CD4-positive, alpha-beta T cell treated with Interleukin-6 for 4 hours (primary cell): Measurements from ENCODE around the gene SEC14L6.
"Not testable (repeated sequence)": the region's sequence is repeated elsewhere in the genome, so short reads cannot be mapped to it uniquely, and the experiment has no call there.

Experiments used
- DNase-seq: peaks from one replicate; pipeline ENCODE4 v3.0.0-alpha.2; 2020; ENCODE audit warnings: mixed read lengths

SEC14L6 gene

DNA sequence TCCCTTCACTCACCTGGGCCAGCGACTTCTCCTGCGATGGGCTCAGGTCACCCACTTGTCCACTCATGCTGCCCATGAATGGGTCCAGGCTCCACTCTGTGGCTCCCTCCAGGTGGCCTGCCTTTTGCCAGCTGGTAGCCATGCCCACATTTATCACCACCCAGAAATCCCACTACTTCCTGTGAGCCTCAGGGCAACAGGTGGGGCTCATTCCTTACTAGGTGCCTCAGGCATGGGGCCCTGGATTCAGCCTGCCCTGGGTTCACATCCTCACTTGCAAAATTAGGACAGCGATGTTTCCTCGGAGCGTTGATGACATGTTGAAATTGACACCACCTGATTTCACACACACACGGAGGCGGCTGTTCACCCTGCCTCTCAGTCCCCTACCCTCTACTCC, at the start of gene SEC14L6:
TSS of gene SEC14L6 (minus strand) at position 126 of the 400 bp plus-strand sequence. CDS start at position 67, 59 bp downstream.
- DNase-seq = no peak

DNA sequence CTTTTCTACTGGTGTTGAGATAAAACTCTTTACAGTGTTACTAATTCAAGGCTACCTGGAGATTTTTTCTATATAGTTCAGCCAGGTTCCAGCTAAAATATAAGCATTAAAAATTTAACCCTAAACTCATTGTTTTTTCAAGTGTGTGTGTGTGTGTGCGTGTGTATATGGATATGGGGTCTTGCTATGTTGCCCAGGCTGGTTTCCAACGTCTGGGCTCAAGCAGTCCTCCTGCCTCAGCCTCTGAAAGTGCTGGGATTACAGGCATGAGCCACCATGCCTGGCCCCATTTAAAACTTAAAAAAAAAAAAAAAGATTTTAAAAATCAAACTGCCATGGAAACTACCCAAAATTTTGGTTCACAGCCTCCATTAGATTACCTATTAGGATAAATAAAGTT, 49.7 kb upstream of the SEC14L6 start:
- DNase-seq = no peak

DNA sequence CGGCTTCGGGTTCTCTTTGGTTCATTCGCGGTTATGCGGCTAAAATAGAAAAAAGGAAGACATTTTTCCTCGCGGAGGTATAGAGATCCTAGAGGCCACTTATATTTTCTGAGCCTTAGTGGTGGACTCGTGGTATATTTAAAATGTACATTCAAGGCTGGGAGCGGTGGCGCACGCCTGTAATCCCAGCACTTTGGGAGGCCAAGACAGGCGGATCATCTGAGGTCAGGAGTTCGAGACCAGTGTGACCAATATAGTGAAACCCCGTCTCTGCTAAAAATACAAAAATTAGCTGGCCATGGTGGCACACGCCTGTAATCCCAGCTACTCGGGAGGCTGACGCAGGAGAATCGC, 45.8 kb upstream of the SEC14L6 start:
- DNase-seq = not testable (repeated sequence)

DNA sequence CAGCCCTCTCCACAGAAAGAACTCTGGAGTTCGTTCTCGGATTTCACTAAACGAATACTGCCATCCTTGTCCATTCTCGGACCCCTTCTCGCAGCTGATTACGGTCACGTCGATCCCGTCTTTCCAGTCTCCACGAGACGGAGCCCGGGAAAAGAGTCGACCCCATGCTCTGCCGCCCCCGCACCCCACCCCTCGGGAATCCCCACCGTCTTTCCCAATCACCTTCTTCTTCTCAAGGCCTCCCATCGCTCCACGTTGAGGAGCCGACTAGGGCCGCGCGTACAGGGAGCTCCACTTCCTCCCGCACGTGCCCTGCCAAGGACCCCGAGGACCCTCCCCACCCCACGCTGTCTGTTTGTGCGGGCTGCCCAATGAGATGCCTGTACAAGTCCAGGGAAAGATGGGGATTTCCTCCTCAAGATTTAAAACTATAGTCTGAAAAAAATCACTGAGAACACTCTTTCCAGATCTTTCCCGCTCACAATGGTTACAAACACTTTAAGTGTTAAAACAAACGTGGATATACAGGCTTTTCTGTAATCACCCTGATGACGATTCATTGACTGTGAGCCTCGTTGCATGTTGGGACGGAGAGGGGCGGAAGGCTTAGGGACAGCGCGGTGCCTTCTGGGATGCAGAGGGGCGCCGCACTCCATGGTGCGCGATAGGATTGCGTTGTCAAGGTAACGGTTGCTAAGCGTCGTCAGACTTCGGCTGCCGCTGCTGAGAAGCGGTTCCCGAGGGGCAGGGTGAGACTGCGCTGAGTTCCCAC, 45.2 kb upstream of the SEC14L6 start, which contains the start of gene PES1:
TSS of gene PES1 (minus strand) at position 323 of the 772 bp plus-strand sequence. CDS start at position 246, 77 bp downstream.
- peak; percentile 95 for DNase-seq

DNA sequence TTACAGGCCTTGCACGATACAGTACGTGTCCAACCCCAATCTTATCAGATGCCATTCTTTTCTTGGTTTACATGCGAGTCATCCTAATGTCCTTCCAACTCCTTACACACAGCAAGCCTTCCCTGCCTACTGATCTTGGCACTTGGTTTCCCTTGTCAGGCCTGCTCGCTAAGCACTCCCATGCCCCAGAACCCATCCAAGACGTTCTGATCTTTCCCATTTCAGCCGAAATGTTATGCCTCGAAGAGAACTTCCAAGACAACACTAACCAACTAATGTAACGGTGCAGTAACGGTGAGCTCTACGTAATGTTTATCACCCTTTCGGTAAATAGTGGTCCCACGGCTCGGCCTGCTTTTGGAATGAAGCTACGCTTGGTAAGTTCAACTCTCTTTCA, 44.6 kb upstream of the SEC14L6 start:
- DNase-seq = no peak

DNA sequence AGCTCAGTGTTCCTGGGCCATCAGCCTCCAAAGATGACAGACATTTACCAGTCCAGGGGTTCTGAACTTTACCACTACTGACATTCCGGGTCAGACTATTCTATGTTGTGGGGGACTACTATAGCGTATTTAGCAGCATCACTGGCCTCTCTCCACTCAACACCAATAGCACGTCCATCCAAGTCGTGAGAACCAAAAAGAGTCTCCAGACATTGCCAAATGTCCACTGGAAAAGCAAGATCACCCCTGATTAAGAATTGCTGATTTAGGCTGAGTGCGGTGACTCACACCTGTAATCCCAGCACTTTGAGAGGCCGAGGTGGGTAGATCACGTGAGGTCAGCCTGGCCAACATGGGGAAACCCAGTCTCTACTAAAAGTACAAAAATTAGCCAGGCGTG, 39.9 kb upstream of the SEC14L6 start:
- no peak for DNase-seq

DNA sequence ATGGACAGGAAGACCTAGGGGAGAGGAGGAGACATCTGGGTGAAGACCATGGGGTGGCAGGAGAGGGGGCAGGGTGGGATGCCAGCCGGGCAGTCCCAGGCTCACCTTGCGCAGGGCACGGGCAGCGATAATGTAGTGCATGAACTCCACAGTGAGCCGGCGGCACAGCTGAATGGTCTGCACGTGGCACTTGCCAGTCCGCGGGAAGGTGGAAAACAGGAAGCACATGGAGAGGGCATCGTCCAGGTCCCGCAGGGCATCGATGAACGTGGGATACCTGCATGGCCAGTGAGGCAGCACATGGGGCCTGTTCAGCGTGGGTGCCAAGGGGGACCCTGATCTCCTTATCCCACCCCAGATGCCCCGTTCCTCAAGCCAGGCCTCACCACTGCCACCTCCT, 37.9 kb upstream of the SEC14L6 start:
- DNase-seq = no peak

DNA sequence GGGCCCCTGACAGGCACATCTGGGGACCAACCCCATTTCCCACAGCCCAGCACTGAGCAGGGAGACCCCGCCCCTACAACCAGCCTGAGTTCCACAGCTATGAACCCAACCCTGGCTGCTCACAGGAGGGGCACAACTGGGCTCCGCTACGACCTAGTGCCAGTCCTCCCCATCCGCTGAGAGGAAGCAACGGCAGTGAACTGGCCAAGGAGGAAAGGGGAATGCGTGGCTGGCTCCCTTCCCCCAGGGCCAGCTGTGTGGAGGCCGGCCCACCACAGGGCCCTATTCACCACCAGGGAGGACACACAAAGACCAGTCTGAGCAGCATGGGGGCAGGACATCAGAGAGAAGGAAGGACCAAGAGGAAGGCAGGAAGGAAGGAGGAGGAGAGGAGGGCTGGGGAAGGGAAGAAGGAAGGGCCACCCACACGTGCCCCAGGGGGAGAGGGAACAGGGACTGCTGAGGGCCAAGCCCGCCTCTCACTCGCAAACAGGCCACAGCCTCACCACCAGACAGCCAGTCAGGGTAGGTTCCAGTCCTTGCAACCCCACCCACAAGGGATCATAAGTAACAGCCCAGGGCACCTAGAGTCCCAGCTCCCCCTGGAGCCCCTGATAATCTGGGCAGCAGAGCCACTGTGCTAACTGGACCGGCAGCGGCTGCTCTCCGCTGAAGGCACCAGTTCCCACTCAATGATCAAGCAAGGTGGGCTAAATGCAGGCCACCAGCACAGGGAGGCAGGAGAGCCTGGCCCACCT, 36.4 kb upstream of the SEC14L6 start:
- no peak for DNase-seq

DNA sequence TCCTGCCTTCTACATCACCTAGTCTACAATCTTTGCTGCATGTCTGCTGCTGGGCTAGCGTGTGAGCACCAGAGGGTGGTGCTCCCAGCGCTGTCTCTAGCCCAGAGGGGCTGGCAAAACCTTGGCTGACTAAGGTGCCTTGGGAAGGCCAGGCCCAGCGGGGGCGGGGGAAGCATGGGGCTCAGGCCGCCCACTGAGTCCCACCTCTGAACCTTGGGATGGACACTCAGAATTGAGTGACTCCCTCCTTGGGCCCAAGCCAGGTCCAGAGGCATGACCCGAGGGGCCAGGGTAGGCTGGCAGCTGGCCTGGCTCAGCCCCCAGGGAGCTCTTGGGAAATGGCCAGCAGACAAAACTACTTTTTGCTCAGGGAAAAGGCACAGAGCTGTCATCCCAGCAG, 35.5 kb upstream of the SEC14L6 start:
- DNase-seq = no peak

DNA sequence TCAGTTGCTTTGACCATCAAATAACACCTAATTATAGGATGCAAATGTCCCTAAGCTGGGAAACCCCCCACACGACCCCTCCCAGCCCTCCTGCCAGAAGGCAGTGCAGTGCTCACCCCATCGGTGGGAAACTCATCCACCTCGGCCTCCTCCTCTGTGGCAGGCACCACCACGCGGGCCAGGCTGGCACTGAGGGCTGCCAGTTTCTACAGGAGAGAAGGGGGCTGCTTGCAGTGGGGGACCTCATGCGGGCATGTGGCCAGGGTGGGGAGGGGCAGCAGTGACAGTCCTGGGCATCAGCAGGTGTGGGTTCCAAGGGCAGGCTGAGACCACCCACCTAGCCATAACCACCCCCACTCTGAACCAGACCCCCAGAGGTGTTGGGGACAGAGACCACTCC, 34.4 kb upstream of the SEC14L6 start:
- no peak for DNase-seq

DNA sequence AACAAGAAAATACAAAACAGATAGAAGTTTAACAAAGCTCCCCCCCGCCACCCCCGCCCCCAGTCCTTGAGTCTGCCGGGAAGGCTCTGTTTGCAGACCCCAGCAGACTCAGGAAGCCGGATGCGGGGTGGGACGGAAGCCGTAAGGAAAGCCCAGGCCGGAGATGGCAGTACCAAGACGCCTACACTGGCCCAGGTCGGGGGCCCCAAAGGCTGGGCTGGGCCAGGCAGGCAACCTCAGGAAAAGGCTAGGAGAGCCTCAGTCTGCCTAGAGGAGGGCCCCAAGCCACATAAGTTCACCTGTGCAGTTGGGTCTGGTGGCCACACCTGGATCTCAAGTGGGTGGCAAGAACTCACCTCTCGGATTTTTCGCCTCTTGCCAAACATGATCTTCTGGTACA, 31.9 kb upstream of the SEC14L6 start:
- DNase-seq = no peak

DNA sequence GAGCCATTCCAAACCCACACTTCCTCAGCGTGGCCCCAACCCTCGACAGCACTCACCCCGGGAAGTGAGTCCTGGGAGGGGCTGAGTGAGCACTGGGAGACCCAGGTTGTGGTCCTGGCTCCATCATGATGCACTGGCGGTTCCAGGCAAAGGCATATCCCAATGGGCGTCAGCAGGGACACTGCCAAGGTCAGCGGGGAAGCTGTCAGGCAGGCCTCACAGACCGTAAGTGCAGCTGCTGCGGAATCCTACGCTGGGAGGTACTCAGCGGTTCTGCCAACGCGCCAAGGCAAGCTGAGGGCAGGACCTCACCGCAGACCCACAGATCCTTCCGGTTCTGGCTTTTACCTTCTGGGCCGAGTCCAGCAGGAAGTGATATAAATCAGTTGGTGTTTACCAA, 29.3 kb upstream of the SEC14L6 start:
- no peak for DNase-seq

DNA sequence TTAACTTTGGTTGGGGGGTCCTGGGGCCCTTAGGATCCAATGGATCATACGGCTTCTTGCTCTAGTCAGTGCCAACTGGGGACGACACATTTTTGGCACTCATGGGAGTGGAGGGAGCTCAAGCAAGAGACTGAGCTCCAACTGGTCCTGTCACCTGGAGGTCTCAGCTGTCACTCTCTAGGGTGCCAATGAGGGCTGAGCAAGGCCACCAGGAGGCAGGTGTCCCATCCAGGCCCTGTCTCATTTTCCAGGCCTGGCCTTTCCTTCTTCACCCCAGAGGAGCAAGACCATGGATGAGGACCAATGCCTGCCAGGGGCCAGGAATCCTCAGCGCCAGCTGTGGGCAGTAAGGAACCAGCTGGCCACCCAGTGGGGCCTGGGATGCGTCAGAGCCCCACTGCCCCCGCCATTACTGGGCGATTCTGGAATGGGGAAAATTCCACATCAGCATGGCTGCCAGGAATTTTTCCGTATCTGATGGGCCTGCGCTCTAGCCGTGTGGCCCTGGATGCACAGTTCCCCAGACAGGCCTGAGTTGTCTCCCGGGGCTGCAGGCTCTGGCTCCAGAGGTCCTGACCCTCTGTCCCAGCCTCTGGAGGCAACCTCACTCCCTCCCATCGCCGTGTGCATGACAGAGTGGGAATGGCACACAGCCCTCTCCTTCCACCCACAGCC, 28.6 kb upstream of the SEC14L6 start:
- DNase-seq = no peak

DNA sequence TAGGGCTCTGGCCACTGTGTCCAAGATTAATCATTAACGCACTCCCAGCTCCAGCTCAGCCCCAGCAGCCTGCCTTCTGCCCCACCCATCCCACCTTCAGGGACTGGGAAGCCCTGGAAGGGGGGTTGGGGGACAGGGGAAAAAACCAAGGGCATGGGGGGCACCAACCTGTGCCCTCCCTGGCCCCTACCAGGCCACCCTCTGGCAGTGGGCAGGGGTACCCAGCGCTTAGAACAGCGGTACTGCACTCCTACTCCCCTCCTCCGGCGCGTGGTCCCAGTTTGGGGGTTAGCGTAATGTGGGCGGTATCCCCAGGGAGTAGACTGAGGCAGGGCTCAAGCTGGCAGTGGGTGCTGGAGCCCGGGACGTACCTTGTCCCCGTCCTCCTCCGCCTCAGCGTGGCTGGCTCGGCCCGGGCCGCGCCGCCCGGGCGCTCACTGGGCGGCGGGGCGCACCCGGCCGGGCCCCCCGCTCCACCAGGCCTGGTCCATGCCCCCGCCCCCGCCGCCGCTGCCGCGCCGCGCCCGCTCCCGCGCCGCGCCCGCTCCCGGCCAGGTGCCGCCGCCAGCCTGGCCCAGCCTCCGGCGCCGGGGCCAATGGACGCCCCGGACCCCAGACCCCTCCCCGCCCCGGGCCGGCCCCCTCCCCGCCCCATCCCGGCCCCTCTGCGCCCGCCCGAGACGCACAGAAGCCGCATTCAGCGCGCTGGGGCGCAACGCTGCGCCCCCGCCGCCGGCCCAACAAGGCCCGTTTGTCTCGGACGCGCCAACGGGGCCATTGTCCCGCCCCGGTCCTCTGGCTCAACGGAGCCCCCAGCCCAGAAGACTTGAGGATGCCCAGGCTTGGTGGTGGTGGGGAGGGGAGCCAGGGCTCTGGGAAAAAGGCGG, 27.8 kb upstream of the SEC14L6 start, which contains the start of gene GAL3ST1:
TSS of gene GAL3ST1 (minus strand) at position 571 of the 887 bp plus-strand sequence. CDS start 17,273 bp downstream, outside the sequence.
- no peak for DNase-seq

DNA sequence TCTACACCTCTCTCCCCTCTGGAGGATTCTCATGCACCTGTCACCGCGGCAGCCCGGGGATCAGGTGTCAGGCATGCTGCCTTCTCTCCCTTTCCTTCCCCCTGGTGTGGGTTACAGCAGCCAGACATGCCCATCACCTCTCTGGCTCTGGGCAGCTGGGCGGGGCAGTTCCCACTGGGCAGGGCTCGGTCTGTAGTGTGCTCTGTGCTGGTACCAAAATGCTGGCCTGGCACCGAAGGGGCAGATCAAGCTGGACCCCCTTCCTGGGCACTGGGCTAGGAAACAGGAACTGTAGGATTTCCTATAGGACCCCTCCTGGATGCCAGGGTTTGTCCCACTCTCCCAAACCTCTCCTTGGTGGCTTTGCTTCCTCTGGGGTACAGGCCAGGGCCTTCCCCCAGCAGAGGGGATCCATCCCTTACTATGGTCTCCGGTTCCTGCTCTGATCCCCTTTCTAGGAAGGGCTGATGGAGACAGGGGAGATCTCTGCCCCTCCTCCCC, 27.1 kb upstream of the SEC14L6 start:
- DNase-seq = no peak

DNA sequence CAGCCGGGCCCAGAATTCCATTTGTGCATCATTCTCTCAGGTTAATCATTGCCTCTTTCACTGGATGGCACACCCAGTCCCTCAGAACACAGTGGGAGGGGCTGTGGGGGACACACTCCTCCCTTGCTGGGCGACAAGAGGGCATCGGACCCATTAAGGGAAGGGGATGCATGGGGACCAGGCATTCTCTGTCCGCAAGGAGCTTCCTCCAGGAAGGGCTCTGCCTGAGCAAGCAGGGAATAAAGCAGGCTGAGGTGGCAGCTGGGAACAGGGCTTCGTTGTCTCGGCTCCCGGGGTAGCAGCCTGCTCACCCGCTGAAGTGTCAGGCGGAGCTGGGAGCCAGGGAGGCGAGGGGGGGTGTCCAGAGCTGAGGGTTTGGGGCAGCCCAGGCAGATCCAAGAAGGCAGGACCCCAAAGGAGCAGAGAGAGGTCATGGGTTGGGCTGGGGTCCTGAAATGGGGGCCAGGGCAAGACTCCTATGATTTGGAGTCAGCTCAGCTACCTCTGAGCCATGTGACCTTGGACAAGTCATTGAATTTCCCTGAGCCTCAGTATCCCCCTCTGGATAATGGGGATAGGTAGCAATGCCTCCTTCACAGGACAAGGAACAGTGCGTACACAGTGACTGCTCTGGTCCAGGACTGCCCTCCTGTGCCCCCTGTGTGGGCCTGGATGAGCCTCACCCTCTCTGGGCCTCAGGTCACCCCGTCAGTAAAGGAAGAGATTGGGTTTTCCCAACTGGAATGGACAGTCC, 26.5 kb upstream of the SEC14L6 start:
- no peak for DNase-seq

DNA sequence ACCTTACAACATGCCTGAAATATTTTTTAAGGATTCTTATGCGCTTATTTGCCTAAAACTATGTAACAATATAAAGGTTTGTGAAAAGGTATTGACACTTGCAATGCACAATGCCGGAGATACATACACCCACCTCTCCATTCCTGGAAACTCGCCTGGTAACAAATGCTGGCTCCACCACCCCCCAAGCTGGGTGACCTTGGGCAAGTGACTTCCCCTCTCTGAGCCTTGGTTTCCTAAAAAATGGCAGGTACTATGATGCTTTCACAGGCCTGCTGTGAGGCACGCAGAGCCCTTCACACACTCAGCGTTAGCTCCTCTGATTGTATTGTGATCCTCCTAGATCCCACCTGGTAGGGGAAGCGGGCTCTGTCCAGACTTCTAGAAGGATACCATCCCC, 25.7 kb upstream of the SEC14L6 start:
- no peak for DNase-seq

DNA sequence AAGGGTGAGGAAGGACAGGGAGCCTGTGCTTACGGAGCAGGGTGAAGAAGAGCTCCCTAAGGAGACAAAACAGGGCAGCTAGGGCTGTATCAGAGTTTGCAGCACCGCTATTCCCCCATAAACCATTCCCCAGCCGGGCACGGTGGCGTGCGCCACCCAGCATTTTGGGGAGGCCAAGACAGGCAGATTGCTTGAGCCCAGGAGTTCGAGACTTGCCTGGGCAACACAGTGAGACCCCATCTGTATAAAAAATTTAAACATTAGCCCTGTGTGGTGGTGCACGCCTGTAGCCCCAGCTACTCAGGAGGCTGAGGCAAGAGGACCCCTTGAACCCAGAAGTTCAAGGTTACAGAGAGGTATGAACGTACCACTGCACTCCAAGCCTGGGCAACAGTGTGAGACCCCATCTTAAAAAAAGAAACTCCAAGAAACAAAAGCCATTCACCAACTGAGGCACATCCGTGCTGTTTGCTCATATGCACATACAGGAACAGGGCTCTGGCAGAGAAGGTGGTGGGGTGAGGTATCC, 23.2 kb upstream of the SEC14L6 start:
- DNase-seq = no peak

DNA sequence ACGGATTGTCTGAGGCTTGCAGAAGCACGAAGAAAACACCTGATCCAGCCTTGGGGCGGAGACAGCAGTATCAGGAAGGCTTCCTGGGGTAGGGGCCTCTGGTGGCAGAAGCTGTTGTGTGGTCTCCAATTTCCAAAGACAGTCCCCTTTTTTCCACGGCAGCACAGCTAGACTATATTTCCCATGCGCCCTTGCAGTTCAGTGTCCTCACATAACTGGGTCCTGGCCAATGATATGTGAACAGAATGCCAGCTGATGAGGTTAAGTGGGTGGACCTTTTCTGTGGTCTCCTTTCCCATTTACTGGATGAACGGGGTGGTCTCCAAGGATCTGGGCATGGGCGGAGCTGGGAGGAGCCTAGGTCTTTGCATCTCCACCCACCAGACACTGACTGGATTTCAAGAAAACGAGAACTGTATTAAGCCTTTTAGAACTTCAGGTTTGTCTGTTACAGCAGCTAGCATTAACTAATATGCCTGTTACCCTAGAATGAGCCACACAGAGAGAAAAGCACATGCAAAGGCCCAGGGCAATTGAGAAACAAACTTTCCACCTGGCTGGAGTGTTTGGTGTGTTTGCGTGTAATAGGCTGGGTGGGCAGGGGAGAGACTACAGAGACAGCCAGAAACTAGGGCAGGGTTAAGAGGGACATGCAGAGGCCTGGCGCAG, 21.7 kb upstream of the SEC14L6 start:
- DNase-seq = no peak

DNA sequence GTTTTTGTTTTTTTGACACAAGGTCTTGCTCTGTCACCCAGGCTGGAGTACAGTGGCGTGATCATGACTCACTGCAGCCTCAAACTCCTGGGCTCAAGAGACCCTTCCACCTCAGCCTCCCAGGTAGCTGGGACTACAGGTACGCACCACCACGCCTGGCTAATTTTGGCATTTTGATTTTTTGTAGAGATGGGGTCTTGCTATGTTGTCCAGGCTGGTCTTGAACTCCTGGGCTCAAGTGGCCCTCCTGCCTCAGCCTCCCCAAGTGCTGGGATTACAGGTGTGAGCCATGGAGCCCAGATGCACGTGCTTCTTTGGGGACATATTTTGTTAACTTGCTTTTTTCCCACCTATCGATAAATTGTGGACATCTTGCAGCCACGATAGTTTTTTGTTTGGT, 20.7 kb upstream of the SEC14L6 start:
- not testable (repeated sequence) for DNase-seq

DNA sequence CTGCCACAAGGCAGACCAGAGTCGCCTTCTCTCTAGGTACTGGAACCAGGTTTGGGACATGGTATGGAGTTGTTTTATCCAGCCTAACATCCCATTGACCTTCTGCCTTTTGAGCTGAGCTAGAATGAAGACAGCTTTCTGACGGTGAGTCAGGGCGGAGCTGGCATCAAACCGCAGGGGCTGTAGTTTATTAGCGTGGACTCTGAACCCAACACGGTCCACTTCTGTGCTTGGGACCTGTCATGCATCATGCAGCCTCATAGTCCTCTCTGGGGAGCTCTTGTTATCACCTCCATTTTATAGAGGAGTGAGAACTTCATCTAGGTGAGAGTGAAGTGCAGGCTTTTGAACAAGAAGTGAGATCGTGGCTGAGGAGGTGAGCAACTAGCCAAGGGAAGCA, 19.6 kb upstream of the SEC14L6 start:
- no peak for DNase-seq
